OCI-M2 (cell line): ENCODE data around the gene TBL1X.
"Not testable (repeated sequence)": the region's sequence is repeated elsewhere in the genome, so short reads cannot be mapped to it uniquely, and the experiment has no call there.

Source experiments
- DNase-seq: peaks from one replicate; lab custom pipeline; 2025; ENCODE audit not compliant: unreplicated experiment; lab: John Stamatoyannopoulos, UW

The TBL1X gene

DNA sequence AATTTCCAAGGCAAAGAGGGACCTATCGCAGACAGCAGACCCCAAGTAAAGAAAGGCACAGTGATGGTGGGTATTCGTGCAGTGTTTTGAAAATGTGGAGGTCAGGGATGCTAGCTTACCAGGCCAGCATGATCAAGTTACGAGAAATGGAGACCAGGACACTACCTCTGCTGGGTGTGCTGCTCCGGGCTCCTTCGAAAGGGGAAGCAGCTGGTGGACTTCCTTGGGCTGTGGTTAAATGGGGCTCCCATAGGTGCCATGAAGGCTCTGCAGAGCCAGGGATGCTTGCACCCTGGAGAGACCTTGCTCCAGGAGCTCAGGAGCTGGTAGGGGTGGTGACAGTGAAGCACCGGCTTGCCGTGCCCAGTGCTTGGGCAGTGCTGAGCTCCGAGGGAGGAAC, 68.8 kb downstream of the TBL1X start:
- no peak for DNase-seq

- DNase-seq = no peak
Observed at GRCh38 chrX:9534686-9535085, 69.8 kb downstream of the TBL1X start.

DNA sequence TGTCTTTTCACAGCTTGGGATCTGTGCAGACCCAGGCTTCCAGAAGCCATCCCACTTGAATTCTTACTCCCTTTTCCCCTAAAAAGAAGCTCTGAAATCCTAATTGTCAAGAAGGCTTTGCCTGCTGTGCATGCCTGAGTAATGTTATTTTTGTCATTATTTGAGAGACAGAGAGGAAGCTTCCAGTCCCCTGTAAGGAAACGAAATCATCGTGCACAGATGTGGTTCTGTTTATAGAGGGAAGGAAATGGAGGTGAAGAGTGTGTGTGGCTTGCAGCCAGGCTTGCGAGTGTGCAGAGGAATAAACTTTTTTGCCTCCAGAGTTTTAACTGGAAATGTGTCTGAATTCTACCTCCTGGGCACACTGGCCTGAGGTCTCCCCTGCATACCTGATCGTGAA, 70.2 kb downstream of the TBL1X start:
- no peak for DNase-seq

DNA sequence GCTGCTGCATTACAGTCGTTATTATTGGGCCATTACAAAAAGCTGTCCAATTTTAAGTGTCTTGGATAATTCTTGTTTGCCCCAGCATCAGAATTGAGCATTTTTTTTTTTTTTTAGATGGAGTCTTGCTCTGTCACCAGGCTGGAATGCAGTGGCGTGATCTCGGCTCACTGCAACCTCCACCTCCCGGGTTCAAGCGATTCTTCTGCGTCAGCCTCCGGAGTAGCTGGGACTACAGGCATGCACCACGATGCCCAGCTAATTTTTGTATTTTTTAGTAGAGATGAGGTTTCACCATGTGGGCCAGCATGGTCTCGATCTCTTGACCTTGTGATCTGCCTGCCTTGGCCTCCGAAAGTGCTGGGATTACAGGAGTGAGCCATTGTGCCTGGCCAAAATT, 71.3 kb downstream of the TBL1X start:
- DNase-seq = not testable (repeated sequence)

DNA sequence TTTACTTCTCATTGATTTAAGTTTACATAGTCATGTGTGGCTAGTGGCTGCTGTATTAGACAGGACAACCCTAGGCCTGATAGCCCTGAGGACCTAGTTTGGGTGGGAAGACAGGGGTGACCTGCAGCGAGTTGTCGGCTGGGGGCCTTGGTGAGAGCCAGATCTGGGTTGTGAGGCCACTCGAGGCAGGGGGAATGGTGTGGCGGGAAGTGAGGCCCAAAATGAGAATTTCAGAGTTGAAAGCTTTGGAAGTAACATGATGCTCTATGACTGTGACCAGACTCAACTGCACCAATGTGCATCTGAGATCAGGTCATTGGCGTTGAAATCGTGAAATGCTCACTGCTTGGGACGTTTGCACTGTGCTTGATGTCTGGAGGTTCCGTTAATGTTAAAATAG, 72.9 kb downstream of the TBL1X start:
- no peak for DNase-seq

DNA sequence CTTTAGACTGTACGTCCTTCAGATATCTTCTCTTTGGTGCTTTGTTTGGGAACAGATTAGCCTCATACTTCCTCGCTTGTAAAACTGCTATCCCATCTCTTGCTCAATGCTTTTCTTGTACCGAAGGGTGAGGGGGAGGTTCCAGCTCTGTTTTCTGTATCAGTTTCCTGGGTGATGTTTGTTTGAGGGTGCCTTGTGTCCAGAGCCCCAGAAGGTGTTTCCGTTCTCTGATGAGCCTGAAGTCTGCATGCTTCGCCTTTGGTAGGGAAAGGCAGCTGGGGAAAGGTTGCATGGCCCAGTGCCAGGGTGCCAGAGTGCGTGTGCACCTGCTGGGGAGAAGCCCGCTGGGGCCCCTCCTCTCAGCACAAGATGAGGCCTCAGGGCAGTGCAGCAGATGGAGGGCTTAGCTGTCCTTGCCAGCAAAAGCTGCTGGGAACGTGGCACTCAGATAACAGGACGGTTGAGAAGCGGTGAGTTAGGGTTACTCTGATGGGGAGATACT, 73.7 kb downstream of the TBL1X start:
- DNase-seq = no peak

DNA sequence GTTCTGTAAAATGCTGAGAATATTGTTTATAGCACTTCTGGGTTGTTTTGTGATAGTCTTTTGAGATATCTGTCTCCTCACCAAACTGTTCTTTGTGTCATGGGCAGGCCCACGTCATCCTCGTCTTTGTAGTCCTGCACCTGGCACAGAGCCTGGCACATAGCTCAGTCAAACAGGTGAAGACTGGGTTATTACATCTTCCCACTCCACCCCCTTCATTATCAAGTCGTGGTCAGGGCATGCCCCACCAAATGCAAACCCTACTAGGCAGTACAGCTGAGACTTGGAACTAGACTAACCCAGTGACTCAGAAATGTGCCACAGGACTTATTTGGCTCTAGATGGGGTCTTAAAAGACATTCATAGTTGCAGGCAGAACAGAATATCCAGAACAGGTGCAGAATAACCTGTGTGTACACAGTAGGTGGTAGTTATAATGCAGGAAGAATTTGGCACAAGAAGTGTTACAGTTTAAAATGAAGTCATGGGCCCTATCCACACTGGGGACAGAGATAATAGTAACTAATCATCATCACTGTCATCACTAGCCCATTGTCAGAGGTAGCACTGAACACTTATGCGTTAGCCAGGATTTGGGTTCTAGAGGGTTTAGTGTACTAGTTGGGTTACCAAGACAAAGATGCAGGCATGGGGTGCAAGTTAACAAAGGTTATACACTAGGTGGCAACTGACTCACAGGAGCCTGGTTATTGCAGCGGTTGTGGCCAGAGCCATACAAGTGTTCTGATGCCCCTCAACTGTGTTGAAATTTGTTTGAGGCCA, 74.9 kb downstream of the TBL1X start:
- DNase-seq = no peak

- no peak for DNase-seq
Observed at GRCh38 chrX:9542106-9542760, 77.4 kb downstream of the TBL1X start.

GRCh38 chrX:9542761-9543111, 77.9 kb downstream of the TBL1X start:
- DNase-seq = no peak

DNA sequence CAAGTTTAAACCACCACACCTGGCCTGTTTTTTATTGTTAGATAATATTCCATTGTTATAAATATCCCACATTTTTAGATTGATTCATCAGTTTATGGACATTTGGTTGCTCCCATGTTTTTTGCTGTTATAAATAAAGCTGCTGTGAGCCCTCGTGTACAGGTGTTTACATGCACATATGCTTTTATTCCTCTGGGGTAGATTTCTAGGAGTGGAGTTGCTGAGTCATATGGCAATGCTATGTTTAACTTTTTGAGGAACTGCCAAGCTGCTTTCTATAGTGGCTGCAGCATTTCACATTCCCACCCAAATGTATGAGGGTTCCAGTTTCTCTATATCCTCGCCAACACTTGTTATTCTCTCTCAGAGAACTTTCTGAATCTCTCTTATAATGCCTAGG, 90.5 kb downstream of the TBL1X start:
- DNase-seq = no peak

DNA sequence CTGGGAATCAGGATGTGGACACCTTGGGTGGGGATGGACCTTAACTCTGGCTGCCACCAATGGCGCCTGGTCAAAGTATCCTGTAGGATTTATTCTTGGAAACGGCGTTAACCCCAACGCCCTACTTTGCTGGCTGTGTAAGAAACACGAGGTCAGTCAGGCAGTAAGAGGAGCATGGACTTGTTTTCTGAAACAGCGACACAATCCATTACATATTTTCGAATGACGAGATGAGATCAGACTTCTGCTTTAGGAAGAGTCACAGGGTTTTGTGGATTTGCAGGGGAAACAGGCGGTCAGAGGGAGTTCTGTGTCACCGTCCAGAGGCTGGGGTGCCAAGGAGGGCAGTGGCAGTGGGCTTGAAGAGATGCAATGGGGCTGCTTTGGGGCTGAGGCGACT, 92.2 kb downstream of the TBL1X start:
- no peak for DNase-seq

GRCh38 chrX:9557521-9557920, 92.7 kb downstream of the TBL1X start:
- no peak for DNase-seq

GRCh38 chrX:9558615-9559014, 93.8 kb downstream of the TBL1X start:
- no peak for DNase-seq

GRCh38 chrX:9560219-9560618, 95.4 kb downstream of the TBL1X start:
- no peak for DNase-seq

GRCh38 chrX:9561199-9561598, 96.3 kb downstream of the TBL1X start:
- DNase-seq = no peak

DNA sequence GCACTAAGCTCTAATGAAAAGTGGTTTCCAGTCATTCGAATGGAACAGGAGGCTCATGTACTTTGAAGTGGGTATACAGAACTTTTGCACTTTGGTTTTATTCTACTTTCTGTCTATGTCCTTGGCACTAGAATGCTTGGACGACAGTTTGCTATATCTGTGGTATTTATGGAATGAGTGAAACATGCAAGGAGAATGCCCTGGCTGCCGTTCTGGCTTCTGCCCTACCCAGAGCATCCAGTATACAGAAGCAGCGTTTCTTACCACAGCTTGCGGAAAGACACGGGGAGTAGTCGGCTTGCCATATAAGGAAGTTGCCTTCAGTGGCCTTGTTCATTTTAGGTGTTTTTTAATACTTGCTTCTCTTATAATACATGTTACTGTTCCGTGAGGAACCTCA, 98.0 kb downstream of the TBL1X start:
- no peak for DNase-seq

- no peak for DNase-seq
Observed at GRCh38 chrX:9566150-9566621, 101.3 kb downstream of the TBL1X start.

DNA sequence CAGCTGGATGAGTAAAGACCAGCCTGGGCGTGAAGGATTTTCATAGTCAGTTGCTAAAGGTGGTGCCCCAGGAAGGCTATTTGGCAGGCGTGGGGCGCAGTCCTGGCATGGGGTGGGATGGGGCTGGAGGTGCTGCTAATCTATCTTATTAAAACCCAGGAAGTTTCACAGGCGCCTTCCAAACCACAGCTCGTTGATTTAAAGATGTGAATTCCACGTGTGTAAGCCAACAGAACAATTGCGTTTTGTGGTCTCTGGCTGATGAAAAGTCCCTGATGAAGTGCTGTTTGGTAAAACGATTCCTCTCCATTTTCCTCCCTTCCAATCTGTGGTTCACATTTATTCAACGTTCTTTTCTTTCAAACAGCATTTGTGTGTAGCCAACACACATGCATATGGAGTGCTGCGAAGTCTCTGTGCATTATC, 105.0 kb downstream of the TBL1X start:
- DNase-seq = no peak

DNA sequence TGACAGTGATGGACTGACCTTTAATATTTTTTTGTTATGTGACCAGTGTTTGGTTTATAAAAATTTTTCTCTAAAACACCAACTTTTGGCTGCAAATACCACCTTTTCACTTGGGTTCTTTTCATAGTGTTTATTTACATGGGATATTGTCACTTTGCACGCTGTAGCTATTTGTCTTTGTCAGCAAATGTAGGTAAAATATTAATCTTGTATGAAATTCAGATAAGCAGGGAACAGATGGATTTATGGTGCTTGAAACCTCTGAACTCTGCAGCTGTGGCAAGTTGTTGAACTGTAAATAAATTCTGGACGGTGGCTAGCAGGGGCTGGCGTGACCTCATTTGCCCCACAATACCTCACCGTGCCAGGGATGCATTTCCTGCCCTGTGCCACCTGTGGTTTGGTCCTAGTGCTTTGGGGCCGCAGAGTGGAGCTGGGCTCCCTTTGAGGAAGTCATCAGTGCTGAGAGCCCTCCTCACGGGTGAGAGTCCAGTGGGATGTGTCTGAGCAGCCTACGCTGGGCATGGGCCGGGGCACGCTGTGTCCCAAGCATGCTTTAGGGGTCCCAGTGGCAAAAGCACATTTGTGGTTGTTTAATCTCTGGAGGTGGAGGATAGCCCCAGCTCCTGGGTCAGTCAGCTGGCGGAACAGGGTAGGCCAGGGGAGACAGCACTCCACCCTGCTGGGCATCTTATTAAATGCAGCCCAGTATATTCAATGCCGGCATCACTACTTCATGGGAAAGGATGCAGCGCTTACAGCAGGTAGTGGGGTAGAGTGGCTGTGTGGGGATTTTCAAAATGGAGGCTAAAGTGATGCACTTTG, 108.6 kb downstream of the TBL1X start:
- no peak for DNase-seq

DNA sequence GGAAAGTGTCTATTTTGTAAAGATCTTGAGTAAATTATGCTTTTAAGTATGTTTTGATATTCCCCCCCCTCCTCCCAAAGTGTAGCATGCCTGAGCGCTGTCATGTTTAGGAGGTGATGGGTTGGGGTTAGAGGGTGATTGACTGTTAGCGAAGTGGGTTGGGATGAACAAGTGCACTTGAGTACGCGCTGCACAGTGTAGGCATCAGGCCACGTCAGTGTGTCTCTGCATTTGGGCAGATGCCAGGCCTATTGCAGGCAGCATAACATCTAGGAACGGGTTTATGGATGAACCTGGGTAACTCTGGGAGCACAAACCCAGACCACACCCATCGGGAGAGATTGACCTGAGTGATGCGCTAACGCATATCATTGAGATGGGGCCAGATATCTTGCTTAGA, 111.2 kb downstream of the TBL1X start:
- DNase-seq = no peak

DNA sequence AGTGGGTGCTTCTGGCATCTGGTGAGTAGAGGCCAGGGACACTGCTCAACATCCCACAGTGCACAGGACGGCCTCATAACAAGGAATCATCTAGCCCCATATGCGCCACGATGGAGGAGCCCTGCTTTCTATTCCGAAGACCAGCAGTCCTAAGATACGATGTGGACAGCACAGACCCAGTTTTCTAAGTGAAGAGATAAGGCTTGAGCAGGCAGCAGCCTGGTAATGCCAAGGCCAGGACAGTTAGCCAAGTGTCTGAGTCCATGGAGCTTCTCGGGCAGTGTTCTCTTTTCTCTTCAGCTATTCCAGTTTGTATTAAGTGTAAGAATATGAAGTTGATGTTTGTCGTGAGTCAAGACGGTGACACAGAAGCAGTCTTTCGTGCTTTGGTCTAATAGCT, 112.7 kb downstream of the TBL1X start:
- no peak for DNase-seq
